SK-N-SH (cell line): ENCODE measurements around the gene AK2. TPM values are rescaled to one million over a fixed set of nuclear protein-coding genes. Genes with fewer than 3 reads are reported as not detected.

ENCODE experiments used
- CTCF ChIA-PET: fragments of 300-600, 350-600 bp; formaldehyde crosslinking; extraction: SDS; loops from one replicate; lab custom pipeline; 2021; lab: Yijun Ruan, JAX
- POLR2A ChIA-PET: fragments of 350-600 bp; sonication (Branson Sonifier 250); formaldehyde crosslinking; extraction: SDS; loops from one replicate; lab custom pipeline; 2020; ENCODE audit warnings: antibody characterized with exemption, inconsistent platforms; lab: Yijun Ruan, JAX
- DNase-seq: peaks from one replicate; pipeline ENCODE4 v3.0.0; 2012
- H2AFZ ChIP-seq: fragments of 200-600 bp; sonication (generic); 2 replicates; pipeline ENCODE4 v1.8.1; 2016; ENCODE audit warnings: antibody characterized with exemption, mild to moderate bottlenecking, low read depth
- H3F3A ChIP-seq: fragments of 200-600 bp; sonication (generic); replicated peaks from 2 replicates; pipeline ENCODE3; 2016; ENCODE audit warnings: antibody characterized with exemption, mild to moderate bottlenecking; ENCODE audit not compliant: insufficient read depth
- H3K27ac ChIP-seq, 2 experiments: fragments of 200-500 bp in 1 of 2; fragments of 200-600 bp in 1 of 2; sonication (Bioruptor generic) in 1 of 2; sonication (generic), shearing (Covaris generic) in 1 of 2; 2 replicates each; pipeline versions ENCODE4 v1.5.1 to v1.6.1; 2014 to 2016; ENCODE audit warnings: low read depth in 2 of 2, inconsistent platforms in 1 of 2, low read length in 1 of 2, mild to moderate bottlenecking in 1 of 2, mixed read lengths in 1 of 2
- H3K27me3 ChIP-seq: fragments of 200-600 bp; sonication (generic), shearing (Covaris generic); 2 replicates; pipeline ENCODE4 v1.6.1; 2016; ENCODE audit warnings: mixed run types; ENCODE audit not compliant: insufficient read depth
- H3K36me3 ChIP-seq, 2 experiments: fragments of 200-500 bp in 1 of 2; fragments of 200-600 bp in 1 of 2; sonication (Bioruptor generic) in 1 of 2; sonication (generic) in 1 of 2; replicated peaks in 1 of 2; 2 replicates each; pipeline versions ENCODE3 to v1.5.1; 2014 to 2016; ENCODE audit warnings: low read length in 1 of 2, mild to moderate bottlenecking in 1 of 2; ENCODE audit not compliant: insufficient read depth in 2 of 2, control insufficient read depth in 1 of 2
- H3K4me1 ChIP-seq, 2 experiments: fragments of 200-500 bp in 1 of 2; fragments of 200-600 bp in 1 of 2; sonication (Bioruptor generic) in 1 of 2; sonication (generic), shearing (Covaris generic) in 1 of 2; 2 replicates each; pipeline versions ENCODE4 v1.5.1 to v1.6.1; 2014 to 2016; ENCODE audit warnings: low read depth in 1 of 2, low read length in 1 of 2, mixed run types in 1 of 2; ENCODE audit not compliant: insufficient read depth in 2 of 2, control insufficient read depth in 1 of 2
- H3K4me2 ChIP-seq: fragments of 200-600 bp; sonication (generic), shearing (Covaris generic); 2 replicates; pipeline ENCODE4 v1.6.1; 2017; ENCODE audit warnings: mixed run types
- H3K4me3 ChIP-seq, 2 experiments: fragments of 200-500 bp in 1 of 2; fragments of 200-600 bp in 1 of 2; sonication (Bioruptor generic) in 1 of 2; sonication (generic), shearing (Covaris generic) in 1 of 2; 2 replicates each; pipeline versions ENCODE4 v1.5.1 to v1.8.1; 2014 to 2016; ENCODE audit warnings: low read depth in 2 of 2, inconsistent platforms in 1 of 2, low read length in 1 of 2, mild to moderate bottlenecking in 1 of 2, mixed read lengths in 1 of 2, moderate library complexity in 1 of 2
- H3K79me2 ChIP-seq: fragments of 200-600 bp; sonication (generic); 2 replicates; pipeline ENCODE4 v1.8.1; 2017; ENCODE audit warnings: mild to moderate bottlenecking; ENCODE audit not compliant: insufficient read depth
- H3K9ac ChIP-seq: fragments of 200-600 bp; sonication (generic); 2 replicates; pipeline ENCODE4 v1.6.1; 2017; ENCODE audit warnings: mixed run types
- H3K9me2 ChIP-seq: fragments of 200-600 bp; sonication (generic); 2 replicates; pipeline ENCODE4 v1.6.1; 2017; ENCODE audit warnings: mixed run types
- H3K9me3 ChIP-seq: fragments of 200-600 bp; sonication (generic); 2 replicates; pipeline ENCODE4 v1.6.1; 2017; ENCODE audit warnings: mixed run types, mild to moderate bottlenecking, moderate library complexity
- H4K20me1 ChIP-seq: fragments of 200-600 bp; sonication (generic); 2 replicates; pipeline ENCODE4 v1.6.1; 2017; ENCODE audit warnings: mild to moderate bottlenecking, mixed run types; ENCODE audit not compliant: insufficient read depth
- CTCF ChIP-seq: fragments of 200-600 bp; sonication (generic); IDR thresholded peaks from 2 replicates; pipeline ENCODE4 v1.6.1; 2017; ENCODE audit warnings: antibody characterized with exemption, mild to moderate bottlenecking, moderate library complexity
- FOXJ3 ChIP-seq: sonication (generic); formaldehyde crosslinking; IDR thresholded peaks from 2 replicates; pipeline ENCODE4 v1.5.1; 2020; ENCODE audit warnings: mild to moderate bottlenecking, missing genetic modification reagents
- FOXM1 ChIP-seq: IDR thresholded peaks from 2 replicates; pipeline ENCODE4 v1.4.0; 2012; ENCODE audit warnings: low read depth, mild to moderate bottlenecking
- GATA2 ChIP-seq: sonication (generic); formaldehyde crosslinking; IDR thresholded peaks from 2 replicates; pipeline ENCODE4 v1.5.0; 2020; ENCODE audit warnings: mild to moderate bottlenecking, missing genetic modification reagents
- MAX ChIP-seq: IDR thresholded peaks from 2 replicates; pipeline ENCODE4 v1.4.0; 2012; ENCODE audit warnings: low read depth
- NFIC ChIP-seq: IDR thresholded peaks from 2 replicates; pipeline ENCODE4 v1.4.0; 2012; ENCODE audit warnings: borderline replicate concordance
- NRF1 ChIP-seq: IDR thresholded peaks from 2 replicates; pipeline ENCODE4 v1.6.1; 2012; ENCODE audit warnings: low read depth, mild to moderate bottlenecking, low read length
- PBX3 ChIP-seq: IDR thresholded peaks from 2 replicates; pipeline ENCODE4; 2012
- RFX5 ChIP-seq: IDR thresholded peaks from 2 replicates; pipeline ENCODE4 v1.6.1; 2012; ENCODE audit warnings: mild to moderate bottlenecking, improper control_type of control experiment, low read length
- RXRA ChIP-seq: IDR thresholded peaks from 2 replicates; pipeline ENCODE4 v1.4.0; 2012; ENCODE audit warnings: low read depth, mild to moderate bottlenecking, borderline replicate concordance
- TAF1 ChIP-seq: IDR thresholded peaks from 2 replicates; pipeline ENCODE4 v1.6.1; 2012; ENCODE audit warnings: low read depth, mild to moderate bottlenecking, low read length, moderate library complexity, borderline replicate concordance
- TCF12 ChIP-seq: IDR thresholded peaks from 2 replicates; pipeline ENCODE4 v1.4.0; 2012
- USF1 ChIP-seq: IDR thresholded peaks from 2 replicates; pipeline ENCODE4 v1.4.0; 2012; ENCODE audit warnings: low read depth, borderline replicate concordance
- USF2 ChIP-seq: fragments of 150-350 bp; IDR thresholded peaks from 2 replicates; pipeline ENCODE4 v1.6.1; 2017; ENCODE audit warnings: antibody characterized with exemption, low read length, low read depth, borderline replicate concordance
- ZBTB33 ChIP-seq: IDR thresholded peaks from 2 replicates; pipeline ENCODE4 v1.4.0; 2012; ENCODE audit warnings: low read depth, borderline replicate concordance
- WGBS: methylation state at CpG from one replicate; pipeline ENCODE4 v1.1.6; 2017; ENCODE audit warnings: low lambda C conversion rate; 5-methylcytosine and 5-hydroxymethylcytosine counted together
- polyA plus RNA-seq, 3 experiments: library from polyadenylated mRNA; depleted of rRNA; stranded (reverse); fragments of >200 nt; gene quantifications; 2 replicates each; pipeline ENCODE4 v1.2.3, GENCODE V29; 2012

The AK2 gene
- polyA plus RNA-seq, 1 of the 3 experiments (the other 2 are of a cell fraction), result 191 TPM

- Histone ChIP-seq H3K4me2 (no peak overlapping the region), H3K9me3 (no peaks in the 10 kb centered on the region), H3K9ac (no peak overlapping the region), H3F3A (peaks cover 7% of the 10 kb centered on the region)
- 67% methylated on average over 8 of the region's 8 CpGs for WGBS
- DNase-seq, result no peak
- TF ChIP-seq FOXM1 (no peak), CTCF (no peak), RFX5 (no peak), ZBTB33 (no peak), RXRA (no peak), TAF1 (no peak), PBX3 (no peak), FOXJ3 (no peak), TCF12 (no peak)
- TF ChIP-seq, all 33 proteins: peak for 0
- Histone ChIP-seq H3K4me1 (0 out of 4 replicates have a peak, but pooled peaks cover 0 to 3% of the 10 kb centered on the region in 2 experiments), H3K9me2 (no peaks in the 10 kb centered on the region), H2AFZ (no peak overlapping the region), H3K27me3 (no peaks in the 10 kb centered on the region), H3K79me2 (no peaks in the 10 kb centered on the region), H3K4me3 (no peak overlapping the region), H3K36me3 (no peaks in the 10 kb centered on the region), H3K27ac (no peak overlapping the region), H4K20me1 (no peaks in the 10 kb centered on the region)
- POLR2A ChIA-PET, result interaction anchor here (0.7 kb wide), 1 partner anchor 78 kb away, joined by 3 read pairs; no protein-coding TSS in a partner anchor
- CTCF ChIA-PET, result interaction anchor here (2.2 kb wide), 1 partner anchor 12 kb away, joined by 9 read pairs; no protein-coding TSS in a partner anchor
Measured at GRCh38 chr1:33043267-33044092, 6.8 kb upstream of the AK2 start.

- H3K36me3 ChIP-seq, result no peaks in the 10 kb centered on the region
Measured at GRCh38 chr1:33042831-33043230, 6.1 kb upstream of the AK2 start.

More at GRCh38 chr1:33042831-33043230, 6.1 kb upstream of the AK2 start:
- H3K79me2 ChIP-seq, result no peaks in the 10 kb centered on the region
- H3K27me3 ChIP-seq, result no peaks in the 10 kb centered on the region
- no peak for DNase-seq
- ChIA-PET CTCF (interaction anchor here (2.2 kb wide), 1 partner anchor 12 kb away, joined by 9 read pairs; no protein-coding TSS in a partner anchor), POLR2A (interaction anchor here (0.7 kb wide), 1 partner anchor 78 kb away, joined by 3 read pairs; no protein-coding TSS in a partner anchor)
- H3K4me3 ChIP-seq, result no peak overlapping the region
- TF ChIP-seq GATA2 (CRISPR knock-in tag), result no peak
- TF ChIP-seq NRF1, result no peak
- TF ChIP-seq RFX5, result no peak
- TF ChIP-seq USF2, result no peak
- no peak for TF ChIP-seq USF1
- TF ChIP-seq FOXM1, result no peak
- no peak for TF ChIP-seq NFIC
- TF ChIP-seq PBX3, result no peak
- TF ChIP-seq RXRA, result no peak
- TF ChIP-seq MAX, result no peak
- peaks cover 3% of the 10 kb centered on the region for H3F3A ChIP-seq
- H3K9me3 ChIP-seq, result no peaks in the 10 kb centered on the region
- H3K9me2 ChIP-seq, result no peaks in the 10 kb centered on the region
- no peak overlapping the region for H2AFZ ChIP-seq
- no peaks in the 10 kb centered on the region for H3K4me1 ChIP-seq
- no peak overlapping the region for H3K4me2 ChIP-seq
- 38% methylated on average over 1 of the region's 1 CpG for WGBS
- H4K20me1 ChIP-seq, result no peaks in the 10 kb centered on the region
- H3K9ac ChIP-seq, result no peak overlapping the region
- no peak overlapping the region for H3K27ac ChIP-seq
